GOT3 (cell line): ENCODE results near the gene USP53.
A peak's percentile ranks its signal among the peaks of the same experiment; 100 is the strongest.
"Not testable (repeated sequence)": the region's sequence is repeated elsewhere in the genome, so short reads cannot be mapped to it uniquely, and the experiment has no call there.

Experiments
- DNase-seq: peaks from one replicate; lab custom pipeline; 2025; ENCODE audit warnings: mixed read lengths; lab: John Stamatoyannopoulos, UW

The USP53 gene

DNA sequence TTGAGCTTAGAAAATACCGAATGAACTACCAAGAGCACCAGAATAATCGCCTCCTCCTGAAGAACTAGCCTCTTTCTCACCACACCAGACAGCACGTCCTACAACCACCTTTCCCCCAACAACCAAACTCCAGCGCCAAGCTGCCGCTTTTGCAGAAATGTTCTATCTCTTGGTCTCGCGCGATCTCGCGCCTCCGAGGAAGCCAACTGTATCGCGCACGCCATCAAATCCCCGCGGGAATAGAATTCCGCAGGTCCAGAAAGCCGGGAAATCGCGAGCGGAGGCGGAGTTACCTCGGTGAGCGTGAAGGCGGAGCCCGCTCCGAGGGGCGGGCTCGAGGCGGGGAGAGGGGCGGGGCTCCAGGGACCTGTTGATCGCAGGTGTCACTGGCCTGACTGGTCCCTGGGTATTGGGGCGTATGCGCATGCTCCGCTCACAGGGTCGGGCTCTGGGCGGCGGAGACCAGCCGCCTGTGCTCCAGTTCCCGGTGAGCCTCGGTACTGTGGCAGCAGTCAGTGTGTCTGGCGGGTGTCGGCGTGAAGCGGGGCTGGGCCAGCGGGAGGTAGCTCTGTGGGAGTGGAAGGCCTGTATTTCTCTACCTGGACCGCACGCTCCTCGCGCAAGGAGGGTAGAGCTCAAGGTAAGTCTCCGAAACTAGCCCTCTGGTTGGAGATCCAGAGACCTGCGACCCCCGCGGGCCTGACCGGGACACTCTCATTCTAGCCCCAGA is at the start of gene USP53:
TSS of gene USP53 (plus strand) at position 480 of the 730 bp plus-strand sequence. CDS start 27,047 bp downstream, outside the sequence.
- peak; percentile 67 for DNase-seq

DNA sequence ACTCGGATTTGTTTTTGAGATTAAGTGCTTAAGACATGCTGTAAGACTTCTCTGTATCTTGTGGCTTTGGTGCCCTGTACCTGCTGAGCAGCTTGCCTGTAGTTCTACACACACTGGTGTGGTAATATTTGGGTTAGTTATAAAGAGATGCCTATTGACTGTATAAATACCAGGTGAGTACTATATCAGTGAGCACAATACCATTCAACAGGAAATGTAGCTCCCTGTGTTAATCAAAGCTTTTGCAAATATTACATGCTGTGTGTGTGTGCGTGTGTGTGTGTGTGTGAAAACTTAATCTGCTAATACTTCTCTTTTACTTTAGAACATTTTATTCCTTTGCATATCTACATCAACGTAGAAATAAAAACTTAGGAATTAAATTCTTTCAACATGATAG is 46.7 kb upstream of the USP53 start:
- DNase-seq: no peak

DNA sequence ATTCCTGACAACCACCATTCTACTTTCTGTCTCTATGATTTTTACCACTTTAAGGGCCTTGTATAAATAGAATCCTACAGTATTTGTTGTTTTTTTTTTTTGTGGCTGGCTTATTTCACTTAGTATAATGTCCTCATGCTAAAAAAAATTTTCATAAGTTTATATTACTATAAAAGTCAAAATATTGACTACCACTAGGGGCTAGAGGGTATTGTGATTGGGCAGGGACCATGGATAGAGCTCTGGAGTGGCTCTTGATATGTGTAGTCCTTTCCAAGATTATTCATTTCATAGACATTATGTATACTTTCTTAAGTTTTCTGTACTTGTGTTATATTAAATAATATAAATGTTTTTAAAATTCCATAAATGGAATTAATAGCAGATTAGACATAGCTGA is 42.3 kb upstream of the USP53 start:
- DNase-seq: no peak

- DNase-seq: no peak
Measured at GRCh38 chr4:119172223-119172622, 40.3 kb upstream of the USP53 start.

GRCh38 chr4:119173729-119174361 is 38.7 kb upstream of the USP53 start:
- not testable (repeated sequence) for DNase-seq

DNA sequence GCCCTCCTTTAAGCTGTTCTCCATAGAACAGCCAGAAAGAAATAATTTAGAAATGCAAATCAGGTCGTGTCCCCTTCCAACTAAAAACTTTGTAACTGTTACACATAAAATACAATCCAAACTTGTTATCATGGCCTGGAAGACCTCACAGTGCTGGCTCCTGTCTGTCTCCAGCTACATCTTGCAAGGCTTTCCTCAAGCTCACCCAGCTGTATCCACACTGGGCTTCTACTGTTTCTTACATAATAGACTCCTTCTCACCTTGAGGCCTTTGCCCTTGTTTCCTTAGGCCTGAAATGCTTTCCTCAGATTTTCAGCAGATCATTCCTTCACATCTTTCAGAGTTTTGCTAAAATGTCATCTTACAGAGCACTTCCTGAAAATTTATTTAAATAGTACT is 33.5 kb upstream of the USP53 start:
- no peak for DNase-seq

GRCh38 chr4:119184128-119184527 is 28.4 kb upstream of the USP53 start:
- DNase-seq: no peak

- DNase-seq: no peak
Measured at GRCh38 chr4:119189638-119190037, 22.9 kb upstream of the USP53 start.

- no peak for DNase-seq
Measured at GRCh38 chr4:119190354-119190753, 22.2 kb upstream of the USP53 start.

DNA sequence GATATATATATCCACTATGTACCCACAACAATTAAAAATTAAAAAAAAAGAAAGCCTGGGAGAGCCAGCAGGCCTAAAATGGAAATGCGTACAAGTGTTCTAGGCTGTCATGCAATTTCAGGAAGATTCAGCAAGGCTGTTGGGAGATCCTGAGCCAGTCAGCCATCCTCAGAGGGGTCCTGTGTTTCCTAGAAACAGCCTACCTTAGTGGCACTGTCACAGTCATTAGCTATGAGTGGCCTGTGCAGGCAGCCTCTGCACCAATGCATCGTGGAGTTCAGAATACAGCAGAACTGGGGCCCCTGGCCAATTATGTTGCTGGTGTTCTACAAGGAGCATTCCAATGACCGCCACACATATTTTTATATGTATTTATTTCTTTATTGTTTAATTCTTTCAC is 21.0 kb upstream of the USP53 start:
- no peak for DNase-seq

DNA sequence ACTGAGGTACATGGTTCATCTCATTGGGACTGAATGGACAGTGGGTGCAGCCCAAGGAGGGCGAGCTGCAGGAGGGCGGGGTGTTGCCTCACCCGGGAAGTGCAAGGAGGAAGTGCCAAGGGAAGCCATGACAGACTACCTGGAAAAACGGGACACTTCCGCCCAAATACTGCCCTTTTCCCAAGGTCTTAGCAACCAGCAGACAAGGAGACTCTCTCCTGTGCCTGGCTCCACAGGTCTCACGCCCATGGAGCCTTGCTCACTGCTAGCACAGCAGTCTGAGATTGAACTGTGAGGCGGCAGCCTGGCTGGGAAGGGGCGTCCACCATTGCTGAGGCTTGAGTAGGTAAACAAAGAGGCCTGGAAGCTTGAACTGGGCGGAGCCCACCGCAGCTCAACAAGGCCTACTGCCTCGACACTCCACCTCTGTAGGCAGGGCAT is 14.7 kb upstream of the USP53 start:
- no peak for DNase-seq

DNA sequence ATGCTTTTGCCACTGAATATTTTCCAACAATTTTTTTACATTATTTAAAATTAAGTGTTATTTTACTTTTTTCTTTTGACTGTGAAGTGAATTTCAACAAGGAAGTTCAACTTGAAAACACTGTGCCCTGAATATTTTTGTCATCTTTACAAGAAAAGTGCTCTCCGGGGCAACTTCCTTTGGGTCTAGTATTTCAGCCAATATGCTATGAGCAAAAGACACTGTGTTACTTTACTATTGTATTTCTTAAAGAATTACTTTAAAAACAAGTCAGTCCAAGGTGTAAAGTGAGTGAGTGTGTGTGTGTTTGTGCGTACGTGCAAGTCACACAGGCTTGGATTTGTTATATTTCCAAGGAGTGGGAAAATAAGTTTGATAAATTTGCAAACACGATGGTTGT is 7.6 kb upstream of the USP53 start:
- no peak for DNase-seq

- DNase-seq: no peak
Measured at GRCh38 chr4:119205690-119206089, 6.8 kb upstream of the USP53 start.

- DNase-seq: no peak
Measured at GRCh38 chr4:119206178-119206577, 6.3 kb upstream of the USP53 start.

DNA sequence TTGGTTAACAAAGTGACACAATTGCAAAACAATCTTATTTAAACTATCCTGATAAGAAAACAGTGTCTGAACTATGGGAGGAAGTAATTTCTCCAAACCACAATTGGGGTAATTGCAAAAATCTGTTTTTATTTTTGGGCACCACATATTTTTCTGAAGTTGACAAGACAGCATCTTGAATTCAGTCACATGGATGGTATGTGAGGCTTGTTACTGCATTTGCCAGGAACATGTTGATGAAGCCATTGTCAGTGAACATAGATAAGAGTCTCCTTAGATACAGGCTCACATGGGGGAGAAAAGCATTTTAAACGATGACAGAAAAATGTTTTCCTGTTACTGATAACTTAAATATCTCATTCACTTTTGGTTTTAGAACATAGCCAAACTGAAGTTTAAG is 5.5 kb upstream of the USP53 start:
- DNase-seq: no peak

- DNase-seq: no peak
Measured at GRCh38 chr4:119209077-119209476, 3.4 kb upstream of the USP53 start.

- no peak for DNase-seq
Measured at GRCh38 chr4:119209586-119209985, 2.9 kb upstream of the USP53 start.

GRCh38 chr4:119210775-119211174 is 1.7 kb upstream of the USP53 start:
- DNase-seq: no peak

GRCh38 chr4:119211867-119212233 is 663 bp upstream of the USP53 start:
- no peak for DNase-seq

- peak; percentile 59 for DNase-seq
Measured at GRCh38 chr4:119212964-119213606, 572 bp downstream of the USP53 start.

- no peak for DNase-seq
Measured at GRCh38 chr4:119218093-119218492, 5.6 kb downstream of the USP53 start.

DNA sequence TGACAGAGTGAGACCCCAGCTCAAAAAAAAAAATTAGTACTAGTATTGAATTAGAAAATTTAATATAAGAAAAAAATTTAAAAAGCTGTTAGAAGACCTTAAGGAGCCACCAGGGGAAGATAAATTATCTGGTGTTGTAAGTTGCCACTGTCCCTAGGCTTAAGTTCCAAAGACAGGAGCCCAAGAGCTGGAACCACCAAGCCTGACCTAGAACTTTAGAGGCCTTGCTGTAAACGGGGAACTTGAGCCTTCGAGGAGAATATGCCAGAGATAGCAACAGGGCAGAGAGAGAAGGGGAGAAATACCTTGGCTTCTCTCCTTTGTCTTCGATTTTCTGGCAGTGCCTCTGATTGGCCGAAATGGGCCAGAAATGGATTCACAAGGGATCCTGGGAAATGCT is 8.9 kb downstream of the USP53 start:
- DNase-seq: no peak

DNA sequence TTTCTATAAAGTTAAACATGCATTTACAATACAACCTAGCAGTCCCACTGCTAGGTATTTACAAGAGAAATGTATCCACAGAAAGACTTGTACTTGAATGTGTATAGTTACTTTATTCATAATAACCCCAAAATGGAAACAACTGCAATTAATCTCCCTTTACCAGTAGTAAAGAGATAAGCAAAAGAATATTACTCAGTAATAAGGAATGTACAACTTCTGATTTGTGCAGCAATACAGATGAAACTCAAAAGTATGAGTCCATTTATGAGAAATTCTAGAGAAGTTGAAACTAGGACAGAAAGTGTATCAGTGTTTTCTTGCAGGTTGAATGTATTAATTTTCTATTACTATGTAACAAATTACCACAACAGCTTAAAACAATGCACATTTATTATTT is 15.2 kb downstream of the USP53 start:
- no peak for DNase-seq
